Panc1 (cell line): ENCODE results near the gene ARHGEF6.

Experiments
- CTCF ChIP-seq: fragments of 450-650 bp; IDR thresholded peaks from 2 replicates; pipeline ENCODE4 v1.5.1; 2017; ENCODE audit warnings: mild to moderate bottlenecking
- POLR2AphosphoS5 ChIP-seq: IDR thresholded peaks from 2 replicates; pipeline ENCODE4 v1.6.1; 2012; ENCODE audit warnings: mild to moderate bottlenecking, low read depth, low read length, moderate library complexity
- SIN3A ChIP-seq: IDR thresholded peaks from 2 replicates; pipeline ENCODE4 v1.6.1; 2012; ENCODE audit warnings: low read depth, mild to moderate bottlenecking, low read length, moderate library complexity, borderline replicate concordance; ENCODE audit not compliant: insufficient read depth
- TCF7L2 ChIP-seq: IDR thresholded peaks from 2 replicates; pipeline ENCODE4 v1.6.1; 2011; ENCODE audit warnings: mild to moderate bottlenecking, low read depth, low read length, inconsistent platforms
- TF ChIP-seq, protein P1 (sequence below), 2 experiments: IDR thresholded peaks; 2 replicates each; pipeline ENCODE4 v1.6.1; 2011 to 2012; ENCODE audit warnings: low read depth in 2 of 2, control low read depth in 1 of 2, low read length in 1 of 2, mild to moderate bottlenecking in 1 of 2, moderate library complexity in 1 of 2; ENCODE audit not compliant: insufficient read depth in 1 of 2

DNA sequence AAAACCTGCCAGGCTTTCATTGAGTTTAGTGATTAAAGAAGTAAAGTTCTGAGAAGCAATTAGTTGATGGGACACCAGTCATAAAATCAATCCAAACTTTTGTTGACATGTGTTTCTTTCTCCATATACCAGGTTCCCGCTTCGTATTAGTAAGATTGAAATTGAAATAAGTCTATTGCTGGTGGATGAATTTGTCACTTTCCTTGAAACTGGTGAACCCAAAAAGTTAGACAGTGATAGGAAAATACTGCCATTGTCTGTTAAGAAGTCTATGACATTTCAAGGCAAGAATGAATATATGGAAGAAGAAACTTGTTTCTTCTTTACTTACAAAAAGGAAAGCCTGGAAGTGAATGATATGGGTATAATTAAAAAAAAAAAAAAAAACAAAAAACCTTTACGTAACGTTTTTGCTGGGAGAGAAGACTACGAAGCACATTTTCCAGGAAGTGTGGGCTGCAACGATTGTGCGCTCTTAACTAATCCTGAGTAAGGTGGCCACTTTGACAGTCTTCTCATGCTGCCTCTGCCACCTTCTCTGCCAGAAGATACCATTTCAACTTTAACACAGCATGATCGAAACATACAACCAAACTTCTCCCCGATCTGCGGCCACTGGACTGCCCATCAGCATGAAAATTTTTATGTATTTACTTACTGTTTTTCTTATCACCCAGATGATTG, 132.9 kb downstream of the ARHGEF6 start, which contains the start of gene CD40LG:
- TF ChIP-seq CTCF = no peak
- no peak for TF ChIP-seq POLR2AphosphoS5
- TF ChIP-seq, protein P1, sequence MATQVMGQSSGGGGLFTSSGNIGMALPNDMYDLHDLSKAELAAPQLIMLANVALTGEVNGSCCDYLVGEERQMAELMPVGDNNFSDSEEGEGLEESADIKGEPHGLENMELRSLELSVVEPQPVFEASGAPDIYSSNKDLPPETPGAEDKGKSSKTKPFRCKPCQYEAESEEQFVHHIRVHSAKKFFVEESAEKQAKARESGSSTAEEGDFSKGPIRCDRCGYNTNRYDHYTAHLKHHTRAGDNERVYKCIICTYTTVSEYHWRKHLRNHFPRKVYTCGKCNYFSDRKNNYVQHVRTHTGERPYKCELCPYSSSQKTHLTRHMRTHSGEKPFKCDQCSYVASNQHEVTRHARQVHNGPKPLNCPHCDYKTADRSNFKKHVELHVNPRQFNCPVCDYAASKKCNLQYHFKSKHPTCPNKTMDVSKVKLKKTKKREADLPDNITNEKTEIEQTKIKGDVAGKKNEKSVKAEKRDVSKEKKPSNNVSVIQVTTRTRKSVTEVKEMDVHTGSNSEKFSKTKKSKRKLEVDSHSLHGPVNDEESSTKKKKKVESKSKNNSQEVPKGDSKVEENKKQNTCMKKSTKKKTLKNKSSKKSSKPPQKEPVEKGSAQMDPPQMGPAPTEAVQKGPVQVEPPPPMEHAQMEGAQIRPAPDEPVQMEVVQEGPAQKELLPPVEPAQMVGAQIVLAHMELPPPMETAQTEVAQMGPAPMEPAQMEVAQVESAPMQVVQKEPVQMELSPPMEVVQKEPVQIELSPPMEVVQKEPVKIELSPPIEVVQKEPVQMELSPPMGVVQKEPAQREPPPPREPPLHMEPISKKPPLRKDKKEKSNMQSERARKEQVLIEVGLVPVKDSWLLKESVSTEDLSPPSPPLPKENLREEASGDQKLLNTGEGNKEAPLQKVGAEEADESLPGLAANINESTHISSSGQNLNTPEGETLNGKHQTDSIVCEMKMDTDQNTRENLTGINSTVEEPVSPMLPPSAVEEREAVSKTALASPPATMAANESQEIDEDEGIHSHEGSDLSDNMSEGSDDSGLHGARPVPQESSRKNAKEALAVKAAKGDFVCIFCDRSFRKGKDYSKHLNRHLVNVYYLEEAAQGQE (IDR thresholded peaks at IDR 0.05; ENCODE audit: insufficient read depth in 1 of 2, low read depth in 2 of 2, low read length in 1 of 2) = no peak
- no peak for TF ChIP-seq TCF7L2
- TF ChIP-seq SIN3A = no peak
